SHP77 treated with DMSO at 0.1 percent for 48 hours (cell line): ENCODE data around the gene BTBD17.

Source experiments
- DNase-seq: peaks from one replicate; lab custom pipeline; 2025; lab: John Stamatoyannopoulos, UW

Gene BTBD17

DNA sequence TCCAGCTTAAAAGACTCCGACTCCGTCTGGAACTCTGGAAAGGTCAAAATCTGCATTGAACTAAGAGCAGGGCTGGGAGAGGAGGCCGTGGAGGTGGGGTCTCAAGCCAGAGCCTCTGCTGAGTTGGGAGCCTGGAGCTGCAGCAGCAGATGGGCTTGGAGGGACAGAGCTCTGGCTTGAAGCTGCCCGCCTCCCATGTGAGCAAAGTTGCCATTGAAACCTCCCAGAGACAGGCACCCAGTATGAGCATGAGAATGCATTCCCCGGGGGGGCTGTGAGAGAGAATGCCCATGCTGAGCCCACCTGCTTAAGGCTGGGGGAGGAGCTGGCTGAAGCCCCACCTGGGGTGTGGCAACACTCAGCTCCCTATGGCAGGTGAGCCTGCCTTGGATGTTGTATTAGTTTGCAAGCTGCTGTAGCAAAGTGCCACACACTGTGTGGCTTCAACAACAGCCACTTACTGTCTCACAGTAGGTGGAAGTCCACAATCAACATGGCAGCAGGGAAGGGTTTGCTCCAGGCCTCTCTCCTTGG lies 26.1 kb downstream of the BTBD17 start:
- DNase-seq = no peak

DNA sequence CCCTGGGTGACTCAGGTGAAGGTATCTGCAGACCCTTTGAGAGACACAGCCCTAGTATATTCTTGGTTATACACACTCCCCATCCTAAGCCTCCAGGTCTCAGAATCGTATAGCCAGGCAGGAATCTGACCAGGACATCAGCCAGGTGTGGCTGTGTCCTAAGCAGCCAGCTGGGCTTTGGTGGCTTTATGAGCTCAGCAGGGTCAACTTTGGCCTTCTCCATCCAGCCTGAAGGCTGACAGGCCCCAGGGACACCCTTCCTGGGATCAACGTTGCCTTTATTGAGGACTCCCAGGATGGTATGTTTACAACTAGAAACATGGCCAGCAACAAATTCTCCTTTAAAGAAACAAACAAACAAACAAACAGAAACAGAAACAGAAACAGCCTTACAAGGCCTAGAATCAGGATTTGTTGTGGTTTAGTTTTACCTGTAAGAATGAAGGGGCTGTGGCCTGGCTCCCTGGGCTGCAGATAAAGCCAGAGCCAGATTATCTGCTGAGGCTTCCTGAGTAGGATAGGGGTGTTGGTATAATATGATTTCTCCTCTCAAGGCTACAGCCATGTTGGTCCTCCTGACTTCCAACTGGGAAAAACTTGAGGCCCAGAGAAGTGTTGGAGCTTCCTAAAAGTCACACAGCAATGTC lies 27.2 kb downstream of the BTBD17 start:
- DNase-seq = no peak

DNA sequence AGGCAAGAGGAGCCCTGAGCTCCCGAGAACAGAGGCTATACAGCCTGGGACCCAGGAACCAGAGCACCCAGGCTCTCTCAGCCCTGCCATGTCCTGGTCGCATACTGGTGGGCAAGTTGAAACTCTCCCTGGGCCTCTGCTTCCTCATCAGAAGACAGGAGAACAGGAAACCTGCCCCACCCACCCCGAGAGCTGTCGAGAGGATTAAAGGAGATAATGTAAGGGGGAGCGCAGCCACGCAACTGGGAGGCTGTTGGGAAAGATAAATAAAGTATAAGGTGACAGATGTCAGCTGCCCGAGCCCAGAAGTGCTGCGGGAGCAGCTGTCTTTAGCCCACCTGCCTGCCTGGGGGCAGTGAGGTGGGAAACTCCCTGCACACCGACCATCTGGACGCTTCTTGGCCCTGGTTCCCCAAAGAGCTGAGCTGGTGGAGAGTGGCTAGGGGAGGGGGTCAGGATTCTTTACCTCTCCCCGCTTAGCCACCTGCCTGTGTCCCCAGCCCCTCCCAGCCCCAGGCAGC lies 28.8 kb downstream of the BTBD17 start:
- DNase-seq = peak; percentile 95

GRCh38 chr17:74332017-74332650 lies 29.5 kb downstream of the BTBD17 start:
- peak; percentile 27 for DNase-seq

DNA sequence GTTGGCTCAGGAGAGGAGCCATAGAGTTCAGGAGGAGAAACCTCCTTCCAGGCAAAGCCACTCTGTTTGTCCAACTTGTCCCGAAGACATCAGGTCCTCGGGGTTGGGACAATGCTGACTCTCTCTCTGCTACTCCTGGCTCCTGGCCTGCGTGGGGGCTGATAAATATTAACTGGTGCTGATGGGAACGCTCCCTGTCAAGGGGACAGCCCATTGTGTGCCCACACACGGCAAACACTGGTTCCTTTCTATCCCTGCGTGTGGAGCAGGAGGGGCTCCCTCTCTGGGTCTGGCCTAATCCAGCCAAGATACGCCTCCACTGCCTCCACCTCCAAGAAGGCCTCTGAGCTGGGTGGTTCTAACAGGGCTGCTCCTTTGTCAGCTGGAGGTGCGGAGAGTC lies 31.2 kb downstream of the BTBD17 start:
- DNase-seq = no peak

GRCh38 chr17:74329378-74329777 lies 32.3 kb downstream of the BTBD17 start:
- DNase-seq = no peak

DNA sequence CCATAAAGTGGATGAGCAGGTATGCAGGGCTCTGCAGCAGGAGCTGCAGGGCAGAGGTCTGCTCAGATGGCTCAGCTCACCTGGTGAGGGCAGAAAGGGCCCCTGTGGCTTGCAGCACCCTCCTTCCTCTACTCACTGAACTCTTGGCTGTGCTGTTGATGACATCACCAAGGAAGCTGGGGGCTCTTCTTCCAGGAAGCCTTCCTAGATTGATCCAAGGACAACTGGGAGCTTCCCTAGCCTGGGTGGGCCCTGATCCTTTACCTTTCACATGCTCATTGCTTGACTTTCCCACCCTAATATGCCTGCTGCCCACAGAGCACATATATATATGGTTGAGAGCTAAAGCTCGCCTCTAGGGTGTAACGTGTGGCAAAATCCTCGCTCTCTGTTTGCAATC lies 33.2 kb downstream of the BTBD17 start:
- DNase-seq = no peak

- no peak for DNase-seq
Measured at GRCh38 chr17:74326506-74326905, 35.2 kb downstream of the BTBD17 start.

GRCh38 chr17:74325743-74326379 lies 35.8 kb downstream of the BTBD17 start, which contains the start of gene KIF19:
Gene KIF19, plus strand, starts transcription at chr17:74326226. Its CDS starts 124 bp downstream, at chr17:74326350.
- peak; percentile 20 for DNase-seq

DNA sequence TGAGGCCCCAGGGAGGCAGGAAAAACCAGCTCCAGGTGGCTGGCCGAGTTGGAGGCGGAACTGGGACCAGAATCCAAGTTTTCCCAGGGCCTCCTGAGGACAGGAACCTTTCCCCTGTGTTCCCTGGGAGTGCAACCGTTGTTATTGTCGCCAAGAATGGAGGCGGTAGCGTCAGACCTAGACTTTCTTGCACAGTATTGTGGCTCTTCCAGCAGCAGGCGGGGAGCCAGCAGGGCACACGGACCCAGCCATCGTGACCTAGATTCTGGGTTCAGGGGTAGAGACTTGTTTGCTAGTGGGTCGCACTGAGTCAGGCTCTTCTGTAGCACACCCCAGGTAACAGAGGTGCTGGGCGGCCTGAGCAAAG lies 36.3 kb downstream of the BTBD17 start:
- DNase-seq = no peak

DNA sequence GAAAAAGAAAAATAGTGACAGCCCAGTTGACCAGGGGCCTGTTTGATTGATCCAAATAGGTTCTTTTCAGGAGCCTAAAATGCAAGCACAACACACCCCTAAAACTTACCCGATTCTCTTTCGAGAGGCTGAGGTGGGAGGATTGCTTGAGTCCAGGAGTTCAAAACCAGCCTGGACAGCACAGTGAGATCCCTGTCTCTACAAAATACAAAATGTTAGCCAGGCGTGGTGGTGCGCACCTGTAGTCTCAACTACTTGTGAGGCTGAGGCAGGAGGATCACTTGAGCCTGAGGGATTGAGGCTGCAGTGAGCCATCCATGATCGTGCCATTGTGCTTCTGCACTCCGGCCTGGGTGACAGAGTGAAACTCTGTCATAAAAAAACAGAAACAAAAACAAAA lies 37.1 kb downstream of the BTBD17 start:
- DNase-seq = no peak

GRCh38 chr17:74318391-74318790 lies 43.3 kb downstream of the BTBD17 start:
- DNase-seq = no peak

DNA sequence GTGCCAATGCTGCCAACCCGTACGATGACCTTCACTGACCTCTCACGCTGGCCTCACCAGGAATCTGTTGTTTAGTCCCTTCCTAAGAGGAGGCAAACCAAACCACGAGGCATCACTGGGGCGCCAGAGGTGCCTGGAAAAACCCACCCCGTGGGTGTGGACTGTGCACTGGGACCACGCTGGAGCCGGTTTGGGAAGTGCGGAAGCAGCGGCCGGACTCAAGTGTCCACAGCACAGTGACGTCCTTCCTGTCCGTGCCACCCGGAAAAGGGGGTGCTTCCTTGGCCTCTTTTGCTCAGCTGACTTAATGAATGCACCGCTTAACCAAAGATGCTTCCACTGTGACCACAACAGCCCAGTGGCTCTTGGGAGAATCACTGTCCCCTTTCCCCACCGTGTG lies 44.6 kb downstream of the BTBD17 start:
- DNase-seq = no peak

DNA sequence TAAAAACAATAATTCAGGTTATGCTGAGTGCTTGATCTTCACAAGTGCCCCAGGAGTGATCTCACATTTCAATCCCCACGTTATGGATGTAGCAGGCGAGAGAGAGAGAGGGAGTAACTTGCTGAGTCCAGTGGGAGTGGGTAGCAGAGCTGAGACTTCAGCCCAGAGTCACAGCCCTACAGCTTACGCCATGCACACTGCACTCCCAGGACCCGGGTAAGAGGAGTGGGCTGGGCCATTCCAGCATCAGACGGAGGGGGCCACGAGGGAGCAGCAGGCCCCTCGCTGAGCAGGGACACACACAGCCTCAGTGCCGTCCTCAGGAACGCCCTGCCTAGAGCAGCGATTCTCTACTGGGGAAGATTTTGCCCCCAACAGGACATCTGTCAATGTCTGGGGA lies 45.4 kb downstream of the BTBD17 start:
- no peak for DNase-seq

GRCh38 chr17:74314877-74315276 lies 46.8 kb downstream of the BTBD17 start:
- no peak for DNase-seq

DNA sequence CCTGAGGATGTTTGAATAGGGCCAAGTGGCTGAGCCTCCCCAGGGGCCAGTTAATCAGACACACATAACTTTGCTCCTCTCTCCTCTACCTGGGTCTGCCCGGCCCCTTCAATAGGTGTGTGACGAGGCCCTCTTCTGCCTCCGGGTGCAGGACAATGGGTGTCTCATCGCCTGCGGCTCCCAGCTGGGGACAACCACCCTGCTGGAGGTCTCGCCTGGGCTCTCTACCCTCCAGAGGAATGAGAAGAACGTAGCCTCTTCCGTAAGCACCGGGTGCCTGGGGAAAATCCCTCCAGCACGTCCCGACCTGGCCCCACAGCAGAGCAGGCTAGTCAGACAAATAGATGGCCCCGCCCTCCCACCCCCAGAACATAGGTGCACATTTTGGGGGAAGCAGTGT lies 51.8 kb downstream of the BTBD17 start:
- DNase-seq = no peak

DNA sequence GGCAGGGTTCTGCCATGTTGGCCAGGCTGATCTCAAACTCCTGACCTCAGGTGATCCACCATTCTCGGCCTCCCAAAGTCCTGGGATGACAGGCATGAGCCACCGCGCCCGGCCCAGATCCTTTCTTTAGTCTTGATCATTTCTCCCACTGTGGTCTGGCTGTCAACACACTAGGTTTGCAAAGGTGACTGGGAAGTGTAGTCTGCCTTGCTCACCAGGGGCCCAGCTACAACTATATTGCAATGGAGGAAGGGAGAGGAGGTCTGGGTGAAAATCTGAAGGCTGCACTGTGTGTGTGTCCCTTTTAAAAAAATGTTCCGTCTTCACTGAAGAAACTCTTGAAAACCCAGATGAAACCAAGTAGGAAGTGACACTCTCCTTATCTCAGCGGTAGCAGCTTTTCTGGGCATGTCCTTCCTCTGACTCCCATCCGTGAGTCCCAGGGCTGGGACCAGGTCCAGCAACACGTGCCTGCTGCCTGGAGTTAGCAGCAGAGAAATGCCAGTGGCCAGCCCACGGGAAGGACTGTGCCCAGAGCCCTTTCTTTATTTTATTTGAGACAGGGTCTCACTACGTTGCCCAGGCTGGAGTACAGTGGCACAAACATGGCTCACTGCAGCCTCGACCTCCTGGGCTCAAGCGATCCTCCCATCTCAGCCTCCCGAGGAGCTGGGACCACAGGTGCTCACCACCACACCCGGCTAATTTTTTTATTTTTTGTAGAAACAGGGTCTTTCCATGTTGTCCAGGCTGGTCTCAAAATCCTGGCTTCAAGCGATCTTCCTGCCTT lies 53.5 kb downstream of the BTBD17 start:
- DNase-seq = no peak
